GM15510 (cell line): Measurements from ENCODE around the gene ACP3.

Experiments used
- POLR2A ChIP-seq: IDR thresholded peaks from 3 replicates; pipeline ENCODE4 v1.6.1; 2011; ENCODE audit warnings: borderline replicate concordance; ENCODE audit not compliant: insufficient read length; ENCODE audit errors: extremely low read depth

Gene ACP3

GRCh38 chr3:132346841-132347736, 29.9 kb downstream of the ACP3 start:
- no peak for TF ChIP-seq POLR2A

GRCh38 chr3:132347811-132348210, 30.6 kb downstream of the ACP3 start:
- TF ChIP-seq POLR2A: no peak

DNA sequence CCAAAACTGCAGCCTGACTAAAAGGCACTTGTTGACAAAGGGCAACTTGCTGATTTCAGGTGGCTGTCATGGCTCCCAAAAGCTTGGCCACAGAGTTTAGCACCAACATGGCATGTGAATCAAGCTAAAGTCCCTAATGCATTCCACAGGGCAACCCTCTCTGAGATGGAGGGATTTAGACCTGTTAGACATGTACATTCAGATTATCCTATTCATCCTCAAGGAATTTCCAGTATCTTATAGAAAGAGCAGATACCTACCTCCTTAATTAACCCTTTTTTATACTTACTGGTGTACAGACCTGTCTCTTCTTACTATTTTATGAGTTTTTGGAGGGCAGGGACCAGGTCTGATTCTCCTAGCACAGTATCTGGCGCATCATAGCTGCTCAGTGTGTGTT, 31.3 kb downstream of the ACP3 start:
- no peak for TF ChIP-seq POLR2A

DNA sequence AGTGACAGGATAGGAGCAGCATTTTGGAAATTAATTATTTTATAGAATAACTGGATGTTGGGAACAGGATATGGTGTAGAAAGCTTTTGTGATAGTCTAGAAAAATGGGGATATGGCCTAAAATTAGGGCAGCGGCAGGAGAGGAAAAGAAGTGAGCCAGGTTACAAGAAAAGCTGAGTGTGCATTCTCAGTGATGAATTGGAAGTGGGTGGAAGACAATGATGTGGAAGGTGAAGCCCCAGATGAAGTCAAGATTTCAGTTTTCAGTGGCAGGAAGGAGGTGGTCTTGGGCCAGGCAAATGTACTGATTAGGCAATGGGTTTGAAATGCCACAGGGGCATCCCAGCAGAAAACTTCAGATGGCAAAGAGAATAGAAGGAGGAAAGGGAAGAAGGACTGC, 33.6 kb downstream of the ACP3 start:
- no peak for TF ChIP-seq POLR2A

- no peak for TF ChIP-seq POLR2A
These were observed 34.1 kb downstream of the ACP3 start for GRCh38 chr3:132351222-132351806.

DNA sequence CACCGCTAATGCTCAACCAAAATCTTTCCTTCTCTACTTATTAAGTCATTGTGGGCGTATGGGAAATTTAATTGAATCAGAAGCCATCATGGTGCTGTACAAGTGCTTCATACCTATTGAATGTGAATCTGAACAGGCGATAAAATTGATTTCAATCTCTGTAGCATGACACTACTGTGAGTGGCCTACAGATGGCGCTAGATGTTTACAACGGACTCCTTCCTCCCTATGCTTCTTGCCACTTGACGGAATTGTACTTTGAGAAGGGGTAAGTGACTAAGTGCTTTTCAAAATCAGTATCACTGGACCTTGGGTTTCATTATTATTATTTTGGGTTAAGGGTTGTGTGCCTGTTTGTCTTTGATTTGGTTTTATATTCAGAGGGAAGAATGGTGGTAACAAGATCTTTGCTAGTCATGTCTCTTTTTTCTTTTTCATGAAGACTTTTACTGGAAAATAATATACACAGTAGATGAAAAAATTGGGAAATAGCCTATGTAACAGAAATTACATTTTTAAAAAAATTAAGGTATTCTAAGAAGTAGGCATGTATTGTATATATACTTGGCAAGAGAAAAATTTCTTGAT, 35.4 kb downstream of the ACP3 start:
- no peak for TF ChIP-seq POLR2A

DNA sequence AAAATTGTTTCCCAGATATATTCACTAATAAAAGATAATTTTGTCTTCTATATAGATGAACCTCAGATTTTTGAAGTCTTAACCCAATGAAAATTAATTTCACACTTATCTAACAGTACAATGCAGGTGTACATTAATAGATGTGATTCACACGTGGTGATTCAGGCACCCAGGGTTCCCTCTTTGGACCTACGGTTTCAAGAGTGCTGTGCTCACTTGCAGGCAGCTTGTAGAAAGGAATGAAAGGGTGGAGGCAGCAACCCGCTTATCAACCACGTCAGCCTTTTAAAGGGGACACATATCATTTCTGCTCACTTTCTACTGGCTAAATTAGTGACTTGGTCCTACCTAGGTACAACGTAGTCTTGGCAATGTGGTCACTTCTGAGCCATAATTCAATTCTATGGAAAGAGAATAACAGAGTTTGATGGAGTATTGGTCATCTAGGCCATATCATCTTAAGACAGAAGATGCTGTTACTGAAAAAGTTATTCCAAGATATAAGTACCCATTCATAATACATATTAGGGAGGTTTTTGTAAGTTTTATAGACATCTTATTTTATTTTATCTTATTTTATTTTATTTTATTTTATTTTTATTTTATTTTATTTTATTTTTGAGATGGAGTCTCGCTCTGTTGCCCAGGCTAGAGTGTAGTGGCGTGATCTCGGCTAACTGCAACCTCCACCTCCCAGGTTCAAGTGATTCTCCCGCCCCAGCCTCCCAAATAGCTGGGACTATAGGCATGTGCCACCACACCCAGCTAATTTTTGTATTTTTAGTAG, 37.9 kb downstream of the ACP3 start:
- TF ChIP-seq POLR2A: no peak

DNA sequence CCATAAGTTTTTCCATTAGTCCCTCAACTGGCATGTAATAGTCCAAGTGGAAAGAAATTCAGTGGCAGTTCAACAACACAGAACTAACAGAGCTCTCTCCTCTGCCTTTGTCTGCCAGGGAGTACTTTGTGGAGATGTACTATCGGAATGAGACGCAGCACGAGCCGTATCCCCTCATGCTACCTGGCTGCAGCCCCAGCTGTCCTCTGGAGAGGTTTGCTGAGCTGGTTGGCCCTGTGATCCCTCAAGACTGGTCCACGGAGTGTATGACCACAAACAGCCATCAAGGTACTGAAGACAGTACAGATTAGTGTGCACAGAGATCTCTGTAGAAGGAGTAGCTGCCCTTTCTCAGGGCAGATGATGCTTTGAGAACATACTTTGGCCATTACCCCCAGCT, 39.4 kb downstream of the ACP3 start:
- no peak for TF ChIP-seq POLR2A

DNA sequence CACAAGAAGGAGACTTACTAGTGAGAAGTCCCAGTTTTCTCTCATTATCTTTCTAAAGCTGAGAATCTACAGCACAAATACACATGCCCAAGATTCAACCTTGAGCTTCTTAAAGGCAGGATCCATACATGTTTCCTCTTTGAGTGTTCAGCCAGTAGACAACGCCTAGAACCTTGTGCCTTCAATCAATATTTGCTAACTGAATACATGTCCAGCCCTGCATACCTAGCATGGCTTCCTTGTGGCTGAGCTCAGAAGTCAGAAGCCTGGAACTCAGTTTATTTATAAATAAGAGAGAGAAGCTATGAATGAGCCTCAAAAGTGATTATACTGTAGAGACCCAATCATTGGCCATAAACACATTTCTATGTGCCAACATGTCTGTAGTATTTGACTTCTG, 43.5 kb downstream of the ACP3 start:
- no peak for TF ChIP-seq POLR2A

DNA sequence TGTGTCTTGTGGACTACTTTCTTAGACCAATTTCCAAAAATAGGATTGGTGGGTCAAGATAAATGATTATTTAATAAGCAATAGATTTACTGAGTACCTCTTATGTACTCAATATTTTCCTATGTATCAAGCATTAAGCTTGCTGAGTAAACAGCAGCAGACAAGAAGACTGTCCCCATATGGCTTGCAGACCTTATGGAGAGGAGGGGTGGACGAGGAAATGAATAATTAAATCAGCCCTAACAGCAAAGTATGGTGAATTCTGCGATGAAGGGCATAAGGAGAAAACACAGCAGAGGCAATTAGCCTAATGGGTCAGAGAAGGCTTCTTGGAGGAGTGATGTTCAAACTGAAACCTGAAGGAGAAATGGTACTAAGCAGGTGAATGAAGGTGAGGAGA, 45.1 kb downstream of the ACP3 start:
- no peak for TF ChIP-seq POLR2A

DNA sequence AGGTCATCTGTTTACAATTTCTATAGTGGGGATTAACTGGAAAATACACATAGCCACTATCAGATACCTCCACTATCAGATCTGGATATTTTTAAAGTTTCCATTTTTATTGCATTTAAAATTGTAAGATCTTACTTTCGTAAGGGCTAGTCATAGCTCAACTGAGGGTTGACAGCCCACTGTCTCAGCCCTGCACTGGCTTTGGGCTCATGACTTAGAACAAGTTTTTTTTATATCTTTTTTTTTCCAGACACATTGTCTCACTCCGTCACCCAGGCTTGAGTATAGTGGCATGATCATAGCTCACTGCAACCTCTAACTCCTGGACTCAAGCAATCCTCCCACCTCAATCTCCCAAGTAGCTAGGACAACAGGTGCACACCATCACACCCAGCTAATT, 51.3 kb downstream of the ACP3 start:
- no peak for TF ChIP-seq POLR2A

DNA sequence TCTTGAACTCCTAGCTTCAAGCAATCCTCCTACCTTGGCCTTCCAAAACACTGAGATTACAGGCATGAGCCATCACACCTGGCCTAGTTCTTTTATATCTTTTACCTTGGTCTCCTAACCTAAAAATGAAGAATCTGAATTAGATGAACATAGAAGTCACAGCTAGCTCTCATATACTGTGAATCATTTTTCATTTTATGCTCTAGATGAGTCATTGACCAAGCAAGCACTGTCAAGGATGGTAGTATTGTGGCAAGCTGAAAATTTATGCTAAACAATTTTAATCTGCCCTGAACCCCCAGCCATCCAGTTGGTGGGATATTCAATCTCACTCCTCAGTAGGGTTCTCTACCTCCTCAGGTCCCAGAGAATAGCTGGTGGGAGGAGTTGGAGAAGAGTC, 51.8 kb downstream of the ACP3 start:
- TF ChIP-seq POLR2A: no peak

DNA sequence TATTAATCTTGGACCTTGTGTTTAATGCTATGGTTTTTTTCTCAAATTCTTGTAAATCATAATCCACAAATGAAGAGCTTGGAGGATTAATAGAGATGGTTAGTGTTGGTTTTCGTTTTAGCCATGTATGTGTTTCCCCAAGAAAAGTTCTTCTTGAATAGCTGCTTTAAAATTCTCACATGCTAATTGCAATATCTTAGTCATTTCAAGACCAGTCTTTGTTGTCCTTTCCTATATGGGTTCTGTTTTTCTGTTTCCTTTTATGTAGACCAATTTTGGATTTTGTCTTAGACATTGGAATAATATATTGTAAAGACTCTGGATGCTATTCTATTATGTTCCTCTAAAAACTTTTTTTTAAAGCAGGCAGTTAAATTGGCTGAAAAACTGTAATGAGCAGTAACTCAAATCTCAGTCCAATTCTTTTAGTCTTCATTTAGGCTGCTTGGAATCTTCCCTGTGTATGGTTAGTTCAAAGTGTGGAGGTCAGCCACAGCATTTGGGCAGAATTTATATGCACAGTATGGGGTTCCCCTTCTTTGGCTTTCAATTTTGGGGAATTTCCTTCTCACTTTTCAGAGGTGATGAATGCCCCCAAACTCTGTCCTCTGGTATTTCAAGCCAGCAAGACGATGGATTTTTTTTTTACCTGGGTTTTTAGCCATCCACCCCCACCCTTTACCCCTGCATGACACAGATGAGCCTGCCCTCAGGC, 61.0 kb downstream of the ACP3 start:
- no peak for TF ChIP-seq POLR2A

DNA sequence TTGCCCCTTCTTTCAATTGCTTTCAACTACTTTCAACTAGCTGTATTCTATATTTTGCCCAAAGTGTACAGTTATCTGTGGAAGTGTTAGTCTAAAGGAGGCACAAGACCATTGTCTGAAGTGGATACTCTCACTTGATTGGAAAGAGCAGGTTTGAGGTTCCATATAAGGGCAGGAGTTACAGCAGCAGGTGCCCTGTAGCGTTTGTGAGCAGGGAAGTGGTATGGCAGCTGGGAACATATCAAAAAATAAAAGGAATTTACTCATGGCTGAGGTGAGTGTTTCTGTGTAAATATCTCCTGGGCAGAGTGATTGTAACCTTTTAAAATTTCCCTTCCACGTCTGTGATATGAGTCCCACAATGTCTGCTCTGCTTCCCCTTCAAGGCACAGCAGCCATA, 61.6 kb downstream of the ACP3 start:
- no peak for TF ChIP-seq POLR2A
